HCT116 (cell line): ENCODE data around the gene CHST8. TPM values are rescaled to one million over a fixed set of nuclear protein-coding genes. Genes with fewer than 3 reads are reported as not detected.

Source experiments
- ATAC-seq: fragments of 200-7000 bp; cut with Tn5 transposase; 2 replicates; pipeline ENCODE4 v1.9.1; 2020; ENCODE audit warnings: mild to moderate bottlenecking, moderate library complexity
- BruUV-seq: library from RNA; stranded (reverse); fragments of 400-500 nt; replicated peaks from 2 replicates; lab custom pipeline; 2021; lab: Mats Ljungman, UMichigan
- CTCF ChIA-PET: fragments of 300-600 bp; sonication (Branson Sonifier 250); formaldehyde crosslinking; loops from one replicate; lab custom pipeline; 2021; ENCODE audit warnings: antibody characterized with exemption; lab: Charles Lee
- POLR2A ChIA-PET: fragments of 300-600, 350-600 bp; sonication (Branson Sonifier 250); formaldehyde crosslinking; loops from one replicate; lab custom pipeline; 2021; ENCODE audit warnings: antibody characterized with exemption; lab: Charles Lee
- RAD21 ChIA-PET, 2 experiments: fragments of 300-600 bp; sonication (Branson Sonifier 250); formaldehyde crosslinking; loops; one replicate each; lab custom pipeline; 2023; ENCODE audit warnings: low total read pairs in 2 of 2; ENCODE audit not compliant: uncharacterized antibody in 2 of 2, unreplicated experiment in 2 of 2, low non-redundant PET in 1 of 2; lab: Charles Lee
- DNase-seq: peaks from one replicate; pipeline ENCODE4 v3.0.0-alpha.2; 2010; ENCODE audit warnings: low read depth, low spot score
- H2AFZ ChIP-seq: fragments of 200-600 bp; shearing (Covaris generic), sonication (generic); 2 replicates; pipeline ENCODE4 v1.6.1; 2017; ENCODE audit warnings: low read depth, mixed run types, mixed read lengths, antibody characterized with exemption, low read length; ENCODE audit not compliant: poor library complexity, severe bottlenecking
- H3K27ac ChIP-seq: 2 replicates; pipeline ENCODE4 v1.5.1; 2012; ENCODE audit warnings: low read depth, low read length
- H3K27me3 ChIP-seq: fragments of 200-600 bp; sonication (generic); 2 replicates; pipeline ENCODE4 v1.6.1; 2016; ENCODE audit warnings: mixed run types, low read length, mixed read lengths; ENCODE audit not compliant: insufficient read depth
- H3K36me3 ChIP-seq, 2 experiments: fragments of 200-500 bp in 1 of 2; fragments of 200-600 bp in 1 of 2; sonication (Bioruptor generic) in 1 of 2; sonication (generic) in 1 of 2; 2 replicates each; pipeline versions ENCODE4 v1.5.1 to v1.6.1; 2014 to 2016; ENCODE audit warnings: low read length in 2 of 2, inconsistent platforms in 1 of 2, mixed read lengths in 1 of 2, mixed run types in 1 of 2; ENCODE audit not compliant: insufficient read depth in 2 of 2, control insufficient read depth in 1 of 2
- H3K4me1 ChIP-seq, 2 experiments: fragments of 200-600 bp in 1 of 2; sonication (generic) in 1 of 2; 2 replicates each; pipeline versions ENCODE4 v1.5.1 to v1.6.1; 2012 to 2017; ENCODE audit warnings: low read length in 2 of 2, inconsistent platforms in 1 of 2, mild to moderate bottlenecking in 1 of 2, mixed read lengths in 1 of 2, mixed run types in 1 of 2, moderate library complexity in 1 of 2; ENCODE audit not compliant: insufficient read depth in 2 of 2, control insufficient read depth in 1 of 2
- H3K4me2 ChIP-seq: fragments of 200-600 bp; sonication (generic); 2 replicates; pipeline ENCODE4 v1.6.1; 2017; ENCODE audit warnings: mixed run types, low read length, mixed read lengths
- H3K4me3 ChIP-seq, 2 experiments: fragments of 200-600 bp in 1 of 2; sonication (generic) in 1 of 2; replicated peaks in 1 of 2; 2 replicates each; pipeline ENCODE4 v1.5.1; 2011 to 2016; ENCODE audit warnings: low read length in 2 of 2, control low read depth in 1 of 2, low read depth in 1 of 2, mild to moderate bottlenecking in 1 of 2, mixed read lengths in 1 of 2, mixed run types in 1 of 2
- H3K79me2 ChIP-seq: fragments of 200-600 bp; sonication (generic); 2 replicates; pipeline ENCODE4 v1.6.1; 2017; ENCODE audit warnings: mild to moderate bottlenecking, mixed run types, low read length, moderate library complexity, mixed read lengths; ENCODE audit not compliant: insufficient read depth
- H3K9ac ChIP-seq: fragments of 200-600 bp; sonication (generic); 2 replicates; pipeline ENCODE4 v1.6.1; 2016; ENCODE audit warnings: low read length, mixed read lengths
- H3K9me2 ChIP-seq: fragments of 200-600 bp; sonication (generic), shearing (Covaris generic); 2 replicates; pipeline ENCODE4 v1.6.1; 2017; ENCODE audit warnings: mixed run types, mild to moderate bottlenecking, moderate library complexity; ENCODE audit not compliant: insufficient read depth
- H3K9me3 ChIP-seq, 2 experiments: fragments of 200-500 bp in 1 of 2; fragments of 200-600 bp in 1 of 2; sonication (Bioruptor generic) in 1 of 2; sonication (generic) in 1 of 2; 2 replicates each; pipeline ENCODE4 v1.6.1; 2014 to 2017; ENCODE audit warnings: low read length in 2 of 2, mixed read lengths in 2 of 2, inconsistent platforms in 1 of 2, low read depth in 1 of 2, mild to moderate bottlenecking in 1 of 2, mixed run types in 1 of 2, moderate library complexity in 1 of 2; ENCODE audit not compliant: control insufficient read depth in 1 of 2, insufficient read depth in 1 of 2
- H4K20me1 ChIP-seq: fragments of 200-600 bp; sonication (generic), shearing (Covaris generic); 2 replicates; pipeline ENCODE4 v1.6.1; 2017; ENCODE audit warnings: mixed run types, mild to moderate bottlenecking, moderate library complexity; ENCODE audit not compliant: insufficient read depth
- EGR1 ChIP-seq: IDR thresholded peaks from 2 replicates; pipeline ENCODE4 v1.6.1; 2012; ENCODE audit warnings: low read depth
- EZH2 ChIP-seq: fragments of 200-600 bp; sonication (generic); IDR thresholded peaks from 2 replicates; pipeline ENCODE4 v1.6.1; 2017; ENCODE audit warnings: antibody characterized with exemption, mixed run types
- JUND ChIP-seq: IDR thresholded peaks from 2 replicates; pipeline ENCODE4 v1.6.1; 2012
- MAX ChIP-seq: IDR thresholded peaks from 2 replicates; pipeline ENCODE4 v1.6.1; 2012
- RAD21 ChIP-seq: IDR thresholded peaks from 2 replicates; pipeline ENCODE4 v1.6.1; 2012; ENCODE audit warnings: low read depth, mild to moderate bottlenecking
- REST ChIP-seq: IDR thresholded peaks from 2 replicates; pipeline ENCODE4 v1.6.1; 2012; ENCODE audit warnings: low read depth
- TCF7L2 ChIP-seq: IDR thresholded peaks from 2 replicates; pipeline ENCODE4 v1.7.0; 2011; ENCODE audit warnings: borderline replicate concordance, inconsistent platforms; ENCODE audit not compliant: insufficient read depth, insufficient read length; ENCODE audit errors: extremely low read depth
- YY1 ChIP-seq: IDR thresholded peaks from 2 replicates; pipeline ENCODE4 v1.6.1; 2011; ENCODE audit warnings: low read length, low read depth, moderate library complexity, mild to moderate bottlenecking; ENCODE audit not compliant: insufficient replicate concordance; ENCODE audit errors: extremely low read depth
- ZNF274 ChIP-seq: fragments of 200-500 bp; sonication (Bioruptor generic); IDR thresholded peaks from 2 replicates; pipeline ENCODE4 v1.6.1; 2014; ENCODE audit warnings: mild to moderate bottlenecking, low read depth, low read length, inconsistent platforms
- intact Hi-C: fragments of 100-400 bp; cut with micrococcal nuclease; formaldehyde crosslinking; loops from 2 replicates; pipeline ENCODE4 v1.10.0; 2022
- total RNA-seq: library from RNA; stranded (reverse); gene quantifications from one replicate; pipeline ENCODE4 v1.2.1, GENCODE V29; 2021; ENCODE audit not compliant: unreplicated experiment

Gene CHST8
- total RNA-seq, 1 experiment from 2014 or later: not detected

DNA sequence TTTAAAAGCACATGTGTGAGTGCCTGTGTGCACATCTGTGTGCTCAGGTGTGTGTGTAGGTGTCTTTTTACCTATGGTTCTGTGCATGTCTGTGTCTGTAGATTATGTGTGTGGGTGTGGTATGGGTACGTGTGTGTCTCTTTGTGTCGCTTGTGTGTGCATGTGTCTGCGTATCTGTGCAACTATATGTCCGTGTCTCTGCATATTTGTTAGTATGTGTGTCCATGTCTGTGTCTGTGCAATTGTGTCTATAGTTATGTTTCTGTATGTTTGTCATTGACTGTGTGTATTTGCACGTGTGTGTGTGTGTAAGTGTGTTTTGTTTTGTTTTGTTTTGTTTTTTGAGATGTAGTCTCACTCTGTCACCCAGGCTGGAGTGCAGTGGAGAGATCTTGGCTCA, 167.6 kb downstream of the CHST8 start:
- RAD21 ChIA-PET: no interaction called here
- Histone ChIP-seq H3K4me3 (no peak overlapping the region), H3K36me3 (no peaks in the 10 kb centered on the region), H3K4me1 (peaks cover under 1 to 2% of the 10 kb centered on the region in 2 experiments; a peak in 2 of 4 replicates), H3K9me3 (no peaks in the 10 kb centered on the region), H3K79me2 (no peaks in the 10 kb centered on the region), H3K9me2 (no peaks in the 10 kb centered on the region), H3K27me3 (no peaks in the 10 kb centered on the region), H3K27ac (no peak overlapping the region), H2AFZ (no peak overlapping the region), H3K9ac (no peak overlapping the region), H3K4me2 (no peak overlapping the region), H4K20me1 (no peaks in the 10 kb centered on the region)
- CTCF ChIA-PET: no interaction called here
- intact Hi-C loops: no loop called here
- no TSS peak for BruUV-seq
- no peak for TF ChIP-seq RAD21
- no peak for TF ChIP-seq JUND
- TF ChIP-seq YY1: no peak
- TF ChIP-seq TCF7L2: no peak
- no peak for TF ChIP-seq EZH2
- no peak for TF ChIP-seq ZNF274
- TF ChIP-seq EGR1: no peak
- no peak for TF ChIP-seq REST
- TF ChIP-seq MAX: no peak
- DNase-seq (no peak), ATAC-seq (no peak)
- POLR2A ChIA-PET: no interaction called here
